Hepatocyte (in vitro differentiated cells): Measurements from ENCODE around the gene AGAP1. TPM values are rescaled to one million over a fixed set of nuclear protein-coding genes. Genes with fewer than 3 reads are reported as not detected.

Experiments
- DNase-seq: peaks from one replicate; pipeline ENCODE4 v3.0.0-alpha.2; 2016; ENCODE audit warnings: low spot score
- H2AFZ ChIP-seq: fragments of 200-600 bp; sonication (generic); 2 replicates; pipeline ENCODE4 v1.6.0; 2016; ENCODE audit warnings: antibody characterized with exemption, mild to moderate bottlenecking
- H3K27ac ChIP-seq: fragments of 200-600 bp; sonication (generic); 2 replicates; pipeline ENCODE4 v1.5.1; 2016; ENCODE audit warnings: mild to moderate bottlenecking
- H3K27me3 ChIP-seq: fragments of 200-600 bp; sonication (generic); 2 replicates; pipeline ENCODE4 v1.6.1; 2016
- H3K36me3 ChIP-seq: fragments of 200-600 bp; sonication (generic); replicated peaks from 2 replicates; pipeline ENCODE4 v1.5.1; 2016; ENCODE audit warnings: low read depth; ENCODE audit not compliant: insufficient read depth
- H3K4me1 ChIP-seq: fragments of 200-600 bp; sonication (generic); 2 replicates; pipeline ENCODE4 v1.5.1; 2016; ENCODE audit warnings: mild to moderate bottlenecking, moderate library complexity; ENCODE audit not compliant: insufficient read depth
- H3K4me2 ChIP-seq: fragments of 200-600 bp; sonication (generic); 2 replicates; pipeline ENCODE4 v1.6.0; 2016
- H3K4me3 ChIP-seq: fragments of 200-600 bp; sonication (generic); 2 replicates; pipeline ENCODE4 v1.5.1; 2016; ENCODE audit warnings: mild to moderate bottlenecking
- H3K79me2 ChIP-seq: fragments of 200-600 bp; sonication (generic); 2 replicates; pipeline ENCODE4 v1.6.0; 2017; ENCODE audit warnings: mild to moderate bottlenecking
- H3K9me2 ChIP-seq: fragments of 200-600 bp; sonication (generic); replicated peaks from 2 replicates; pipeline ENCODE4 v1.6.0; 2017; ENCODE audit warnings: mild to moderate bottlenecking; ENCODE audit not compliant: insufficient read depth
- H3K9me3 ChIP-seq: fragments of 200-600 bp; sonication (generic); 2 replicates; pipeline ENCODE4 v1.5.1; 2016; ENCODE audit warnings: low read depth, mild to moderate bottlenecking
- H4K20me1 ChIP-seq: fragments of 200-600 bp; sonication (generic); 2 replicates; pipeline ENCODE4 v1.6.0; 2016; ENCODE audit warnings: mild to moderate bottlenecking; ENCODE audit not compliant: insufficient read depth, poor library complexity, severe bottlenecking
- EZH2 ChIP-seq: fragments of 200-600 bp; sonication (generic); IDR thresholded peaks from 2 replicates; pipeline ENCODE4 v1.6.1; 2016; ENCODE audit warnings: antibody characterized with exemption, mild to moderate bottlenecking, borderline replicate concordance
- EZH2phosphoT487 ChIP-seq: fragments of 200-600 bp; sonication (generic); IDR thresholded peaks from one replicate; pipeline ENCODE4 v1.6.1; 2018; ENCODE audit warnings: antibody characterized with exemption, mild to moderate bottlenecking, low read depth, moderate library complexity; ENCODE audit not compliant: unreplicated experiment, severe bottlenecking
- WGBS: methylation state at CpG from one replicate; pipeline ENCODE4 v1.1.6; 2016; ENCODE audit warnings: low lambda C conversion rate; ENCODE audit errors: missing lambda C conversion rate; 5-methylcytosine and 5-hydroxymethylcytosine counted together
- polyA plus RNA-seq: library from polyadenylated mRNA; unstranded; fragments of >200 nt; fragmentation: Nextera tagmentation; extraction: Ambion mirVana; gene quantifications from 2 replicates; pipeline ENCODE4 v1.2.1, GENCODE V29; 2016
- total RNA-seq: library from RNA; depleted of rRNA; stranded (reverse); fragments of >200 nt; gene quantifications from 2 replicates; pipeline ENCODE4 v1.2.3, GENCODE V29; 2014
- TF ChIP-seq, protein P1 (sequence below): fragments of 200-600 bp; sonication (generic); IDR thresholded peaks from 2 replicates; pipeline ENCODE4 v1.5.1; 2016; ENCODE audit warnings: antibody characterized with exemption, mild to moderate bottlenecking; ENCODE audit not compliant: poor library complexity

The AGAP1 gene
- total and polyA plus RNA-seq, 2 experiments from 2014 or later: 12.1 to 20.0 TPM

DNA sequence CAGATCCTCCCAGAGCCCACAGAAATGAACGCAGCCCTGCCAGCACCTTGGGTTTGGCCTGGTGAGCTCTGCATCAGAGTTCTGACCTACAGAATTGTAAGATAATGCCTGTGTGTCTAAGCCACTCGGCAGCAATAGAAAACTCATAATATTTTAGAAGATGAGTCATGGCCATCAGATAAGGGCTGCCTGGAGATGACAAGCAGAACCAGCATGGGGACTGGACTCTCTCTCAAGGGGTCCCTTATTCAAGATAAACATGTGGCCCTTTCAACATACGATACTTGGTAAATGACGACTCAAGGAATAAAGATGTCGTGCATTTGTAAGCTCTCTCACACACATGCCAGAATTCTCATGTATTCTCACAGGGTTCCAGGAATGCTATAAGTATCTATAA lies 8.5 kb upstream of the AGAP1 start:
- Histone ChIP-seq H3K27ac (no peak overlapping the region), H3K9me3 (no peaks in the 10 kb centered on the region), H4K20me1 (no peaks in the 10 kb centered on the region), H2AFZ (no peak overlapping the region), H3K36me3 (no peaks in the 10 kb centered on the region), H3K79me2 (no peaks in the 10 kb centered on the region), H3K4me3 (no peak overlapping the region), H3K27me3 (no peaks in the 10 kb centered on the region), H3K4me2 (no peak overlapping the region), H3K4me1 (no peaks in the 10 kb centered on the region), H3K9me2 (no peaks in the 10 kb centered on the region)
- 78% methylated on average over 5 of the region's 5 CpGs for WGBS
- no peak for DNase-seq
- TF ChIP-seq, protein P1, sequence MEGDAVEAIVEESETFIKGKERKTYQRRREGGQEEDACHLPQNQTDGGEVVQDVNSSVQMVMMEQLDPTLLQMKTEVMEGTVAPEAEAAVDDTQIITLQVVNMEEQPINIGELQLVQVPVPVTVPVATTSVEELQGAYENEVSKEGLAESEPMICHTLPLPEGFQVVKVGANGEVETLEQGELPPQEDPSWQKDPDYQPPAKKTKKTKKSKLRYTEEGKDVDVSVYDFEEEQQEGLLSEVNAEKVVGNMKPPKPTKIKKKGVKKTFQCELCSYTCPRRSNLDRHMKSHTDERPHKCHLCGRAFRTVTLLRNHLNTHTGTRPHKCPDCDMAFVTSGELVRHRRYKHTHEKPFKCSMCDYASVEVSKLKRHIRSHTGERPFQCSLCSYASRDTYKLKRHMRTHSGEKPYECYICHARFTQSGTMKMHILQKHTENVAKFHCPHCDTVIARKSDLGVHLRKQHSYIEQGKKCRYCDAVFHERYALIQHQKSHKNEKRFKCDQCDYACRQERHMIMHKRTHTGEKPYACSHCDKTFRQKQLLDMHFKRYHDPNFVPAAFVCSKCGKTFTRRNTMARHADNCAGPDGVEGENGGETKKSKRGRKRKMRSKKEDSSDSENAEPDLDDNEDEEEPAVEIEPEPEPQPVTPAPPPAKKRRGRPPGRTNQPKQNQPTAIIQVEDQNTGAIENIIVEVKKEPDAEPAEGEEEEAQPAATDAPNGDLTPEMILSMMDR: no peak

DNA sequence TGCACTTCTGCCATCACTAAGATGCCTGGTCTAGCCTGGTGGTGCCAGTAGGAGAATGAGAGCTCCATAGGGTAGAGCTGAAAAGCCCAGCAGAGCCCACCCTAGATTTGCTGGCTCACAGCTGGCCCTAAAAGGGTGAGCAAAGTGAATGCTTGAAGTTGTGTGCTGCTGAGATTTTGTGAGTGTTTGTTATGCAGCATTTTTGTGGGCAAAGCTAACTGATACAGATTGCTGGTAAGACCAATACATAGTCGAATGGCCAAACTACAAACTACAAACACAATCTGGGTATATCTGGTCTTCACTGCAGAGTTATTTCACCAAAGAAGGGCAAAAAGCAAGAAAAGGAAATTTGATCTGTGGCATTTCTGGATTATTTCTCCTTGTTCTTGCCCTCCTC lies 7.1 kb upstream of the AGAP1 start:
- Histone ChIP-seq H3K4me3 (no peak overlapping the region), H2AFZ (no peak overlapping the region), H3K4me2 (no peak overlapping the region), H3K4me1 (no peaks in the 10 kb centered on the region), H4K20me1 (no peaks in the 10 kb centered on the region), H3K27ac (no peak overlapping the region), H3K9me2 (no peaks in the 10 kb centered on the region), H3K36me3 (no peaks in the 10 kb centered on the region), H3K9me3 (no peaks in the 10 kb centered on the region), H3K27me3 (no peaks in the 10 kb centered on the region), H3K79me2 (no peaks in the 10 kb centered on the region)
- no peak for DNase-seq
- 60% methylated on average over 1 of the region's 1 CpG for WGBS
- no peak for TF ChIP-seq EZH2phosphoT487
- TF ChIP-seq, protein P1: no peak
- TF ChIP-seq EZH2: no peak

DNA sequence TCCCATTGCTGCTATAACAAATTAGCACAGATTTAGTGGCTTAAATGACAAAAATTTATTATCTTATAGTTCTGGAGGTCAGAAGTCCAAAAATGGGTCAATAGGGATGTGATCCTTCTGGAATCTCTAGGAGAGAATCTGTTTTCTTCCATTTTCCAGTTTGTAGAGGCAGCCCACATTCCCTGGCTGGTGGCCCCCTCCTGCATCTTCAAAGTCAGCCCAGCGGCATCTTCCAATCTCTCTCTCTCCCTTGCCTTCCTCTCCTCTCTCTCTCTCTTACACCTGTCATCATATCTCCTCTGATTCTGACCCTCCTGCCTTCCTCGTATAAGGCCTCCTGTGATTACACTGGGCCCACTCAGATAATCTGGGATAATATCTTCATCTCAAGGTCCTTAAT lies 3.9 kb upstream of the AGAP1 start:
- H3K4me2 ChIP-seq: no peak overlapping the region

More for the DNA sequence above, 3.9 kb upstream of the AGAP1 start:
- Histone ChIP-seq H3K9me2 (no peaks in the 10 kb centered on the region), H3K27me3 (no peaks in the 10 kb centered on the region), H3K27ac (no peak overlapping the region), H4K20me1 (no peaks in the 10 kb centered on the region), H3K79me2 (peaks cover 3% of the 10 kb centered on the region), H3K4me1 (peaks cover 7% of the 10 kb centered on the region), H3K9me3 (no peaks in the 10 kb centered on the region), H3K4me3 (no peak overlapping the region), H3K36me3 (no peaks in the 10 kb centered on the region), H2AFZ (no peak overlapping the region)
- 96% methylated on average over 2 of the region's 2 CpGs for WGBS
- TF ChIP-seq EZH2phosphoT487 (no peak), EZH2 (no peak)
- TF ChIP-seq, protein P1: no peak
- DNase-seq: no peak
